Measurements from ENCODE around the gene MACROD2. TPM values are rescaled to one million over a fixed set of nuclear protein-coding genes. Genes with fewer than 3 reads are reported as not detected.

The MACROD2 gene
- polyA plus RNA-seq, 1 donor from 2014 or later, result 23.2 TPM

DNA sequence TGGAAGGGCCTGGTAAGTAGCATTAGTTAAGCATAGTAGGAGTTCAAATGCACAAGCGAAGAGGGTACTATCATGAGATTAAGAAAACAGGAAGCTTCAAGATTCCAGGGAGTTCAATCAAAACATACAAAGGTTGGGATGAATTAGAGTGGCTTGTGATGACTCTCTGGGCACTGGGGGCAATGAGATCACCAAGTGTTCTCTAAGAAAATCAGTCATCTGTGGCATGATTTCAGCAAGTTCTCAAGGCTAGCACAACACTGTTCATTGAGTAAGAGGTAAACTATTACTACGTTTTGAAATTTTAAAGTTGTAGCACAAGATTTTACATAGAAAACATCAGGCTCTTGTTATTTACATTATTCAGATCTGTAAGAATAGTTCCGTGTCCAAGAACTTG, 481.8 kb downstream of the MACROD2 start:
- no peak overlapping the region for H3K9ac ChIP-seq (ENCODE audit: low read length)
- no peaks in the 10 kb centered on the region for H3K9me2 ChIP-seq (ENCODE audit: insufficient read depth, low read length)
- H4K20me1 ChIP-seq (ENCODE audit: insufficient read depth), result no peaks in the 10 kb centered on the region
- H3F3A ChIP-seq (ENCODE audit: insufficient read depth, low read length, poor library complexity, severe bottlenecking), result no peaks in the 10 kb centered on the region
- no peak overlapping the region for H3K4me2 ChIP-seq (ENCODE audit: low read length)
- H3K36me3 ChIP-seq (ENCODE audit: insufficient read depth, low read length), result no peaks in the 10 kb centered on the region
- TF ChIP-seq, protein P1, sequence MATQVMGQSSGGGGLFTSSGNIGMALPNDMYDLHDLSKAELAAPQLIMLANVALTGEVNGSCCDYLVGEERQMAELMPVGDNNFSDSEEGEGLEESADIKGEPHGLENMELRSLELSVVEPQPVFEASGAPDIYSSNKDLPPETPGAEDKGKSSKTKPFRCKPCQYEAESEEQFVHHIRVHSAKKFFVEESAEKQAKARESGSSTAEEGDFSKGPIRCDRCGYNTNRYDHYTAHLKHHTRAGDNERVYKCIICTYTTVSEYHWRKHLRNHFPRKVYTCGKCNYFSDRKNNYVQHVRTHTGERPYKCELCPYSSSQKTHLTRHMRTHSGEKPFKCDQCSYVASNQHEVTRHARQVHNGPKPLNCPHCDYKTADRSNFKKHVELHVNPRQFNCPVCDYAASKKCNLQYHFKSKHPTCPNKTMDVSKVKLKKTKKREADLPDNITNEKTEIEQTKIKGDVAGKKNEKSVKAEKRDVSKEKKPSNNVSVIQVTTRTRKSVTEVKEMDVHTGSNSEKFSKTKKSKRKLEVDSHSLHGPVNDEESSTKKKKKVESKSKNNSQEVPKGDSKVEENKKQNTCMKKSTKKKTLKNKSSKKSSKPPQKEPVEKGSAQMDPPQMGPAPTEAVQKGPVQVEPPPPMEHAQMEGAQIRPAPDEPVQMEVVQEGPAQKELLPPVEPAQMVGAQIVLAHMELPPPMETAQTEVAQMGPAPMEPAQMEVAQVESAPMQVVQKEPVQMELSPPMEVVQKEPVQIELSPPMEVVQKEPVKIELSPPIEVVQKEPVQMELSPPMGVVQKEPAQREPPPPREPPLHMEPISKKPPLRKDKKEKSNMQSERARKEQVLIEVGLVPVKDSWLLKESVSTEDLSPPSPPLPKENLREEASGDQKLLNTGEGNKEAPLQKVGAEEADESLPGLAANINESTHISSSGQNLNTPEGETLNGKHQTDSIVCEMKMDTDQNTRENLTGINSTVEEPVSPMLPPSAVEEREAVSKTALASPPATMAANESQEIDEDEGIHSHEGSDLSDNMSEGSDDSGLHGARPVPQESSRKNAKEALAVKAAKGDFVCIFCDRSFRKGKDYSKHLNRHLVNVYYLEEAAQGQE (IDR thresholded peaks at IDR 0.05; ENCODE audit: borderline replicate concordance), result no peak
- TF ChIP-seq POLR2AphosphoS5 (IDR thresholded peaks at IDR 0.05) (no peak), RAD21 (conservative IDR thresholded peaks at IDR 0.05) (no peak), EZH2 (IDR thresholded peaks at IDR 0.05; ENCODE audit: borderline replicate concordance, insufficient read depth, low read length, poor library complexity, severe bottlenecking) (no peak), MXI1 (conservative IDR thresholded peaks at IDR 0.05; ENCODE audit: poor library complexity, severe bottlenecking) (no peak), EP300 (conservative IDR thresholded peaks at IDR 0.05; ENCODE audit: poor library complexity, severe bottlenecking) (no peak)
- H2AFZ ChIP-seq (ENCODE audit: low read depth, low read length), result no peak overlapping the region
- no peaks in the 10 kb centered on the region for H3K9me3 ChIP-seq (ENCODE audit: low read length)
- H3K27ac ChIP-seq (ENCODE audit: low read length), result no peak overlapping the region
- H3K4me3 ChIP-seq (ENCODE audit: low read length), result no peak overlapping the region
- H3K27me3 ChIP-seq (ENCODE audit: insufficient read depth, low read depth, low read length), result no peaks in the 10 kb centered on the region
- no peaks in the 10 kb centered on the region for H3K79me2 ChIP-seq (replicated peaks; ENCODE audit: insufficient read depth, low read length)

DNA sequence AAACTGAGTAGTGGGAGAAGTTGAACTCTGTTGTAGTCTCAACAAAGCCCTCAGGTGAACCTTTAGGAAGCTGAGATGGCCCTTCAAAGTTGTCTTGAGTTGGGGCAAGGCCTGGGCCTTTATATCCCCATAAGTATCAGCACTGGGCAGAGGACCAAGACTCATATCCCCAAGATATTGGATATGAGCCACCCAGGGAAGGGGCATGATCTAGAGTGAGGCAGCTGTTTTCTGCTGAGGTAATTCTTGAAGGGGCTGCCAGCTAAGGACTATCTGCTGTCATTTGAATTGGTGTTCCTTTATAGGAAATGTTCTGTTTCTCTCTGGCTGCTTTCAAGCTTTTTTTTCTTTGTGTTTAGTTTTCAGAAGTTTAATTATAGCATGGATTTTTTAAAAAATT, 482.8 kb downstream of the MACROD2 start:
- Histone ChIP-seq H3K79me2 (replicated peaks; ENCODE audit: insufficient read depth, low read length) (no peaks in the 10 kb centered on the region), H3K9ac (ENCODE audit: low read length) (no peak overlapping the region), H3K27ac (ENCODE audit: low read length) (no peak overlapping the region), H3K9me3 (ENCODE audit: low read length) (no peaks in the 10 kb centered on the region), H2AFZ (ENCODE audit: low read depth, low read length) (no peak overlapping the region), H3K9me2 (ENCODE audit: insufficient read depth, low read length) (no peaks in the 10 kb centered on the region), H3K4me3 (ENCODE audit: low read length) (no peak overlapping the region), H3K36me3 (ENCODE audit: insufficient read depth, low read length) (no peaks in the 10 kb centered on the region), H4K20me1 (ENCODE audit: insufficient read depth) (no peaks in the 10 kb centered on the region), H3K27me3 (ENCODE audit: insufficient read depth, low read depth, low read length) (no peaks in the 10 kb centered on the region), H3F3A (ENCODE audit: insufficient read depth, low read length, poor library complexity, severe bottlenecking) (no peaks in the 10 kb centered on the region), H3K4me2 (ENCODE audit: low read length) (no peak overlapping the region)
- TF ChIP-seq RAD21 (conservative IDR thresholded peaks at IDR 0.05) (no peak), MXI1 (conservative IDR thresholded peaks at IDR 0.05; ENCODE audit: poor library complexity, severe bottlenecking) (no peak), POLR2AphosphoS5 (IDR thresholded peaks at IDR 0.05) (no peak), EZH2 (IDR thresholded peaks at IDR 0.05; ENCODE audit: borderline replicate concordance, insufficient read depth, low read length, poor library complexity, severe bottlenecking) (no peak), TAF1 (IDR thresholded peaks at IDR 0.05; ENCODE audit: low read depth) (no peak), SMC3 (conservative IDR thresholded peaks at IDR 0.05; ENCODE audit: poor library complexity) (no peak), EP300 (conservative IDR thresholded peaks at IDR 0.05; ENCODE audit: poor library complexity, severe bottlenecking) (no peak)
- TF ChIP-seq, protein P1 (IDR thresholded peaks at IDR 0.05; ENCODE audit: borderline replicate concordance), result no peak
- TF ChIP-seq, protein P2, sequence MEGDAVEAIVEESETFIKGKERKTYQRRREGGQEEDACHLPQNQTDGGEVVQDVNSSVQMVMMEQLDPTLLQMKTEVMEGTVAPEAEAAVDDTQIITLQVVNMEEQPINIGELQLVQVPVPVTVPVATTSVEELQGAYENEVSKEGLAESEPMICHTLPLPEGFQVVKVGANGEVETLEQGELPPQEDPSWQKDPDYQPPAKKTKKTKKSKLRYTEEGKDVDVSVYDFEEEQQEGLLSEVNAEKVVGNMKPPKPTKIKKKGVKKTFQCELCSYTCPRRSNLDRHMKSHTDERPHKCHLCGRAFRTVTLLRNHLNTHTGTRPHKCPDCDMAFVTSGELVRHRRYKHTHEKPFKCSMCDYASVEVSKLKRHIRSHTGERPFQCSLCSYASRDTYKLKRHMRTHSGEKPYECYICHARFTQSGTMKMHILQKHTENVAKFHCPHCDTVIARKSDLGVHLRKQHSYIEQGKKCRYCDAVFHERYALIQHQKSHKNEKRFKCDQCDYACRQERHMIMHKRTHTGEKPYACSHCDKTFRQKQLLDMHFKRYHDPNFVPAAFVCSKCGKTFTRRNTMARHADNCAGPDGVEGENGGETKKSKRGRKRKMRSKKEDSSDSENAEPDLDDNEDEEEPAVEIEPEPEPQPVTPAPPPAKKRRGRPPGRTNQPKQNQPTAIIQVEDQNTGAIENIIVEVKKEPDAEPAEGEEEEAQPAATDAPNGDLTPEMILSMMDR (IDR thresholded peaks at IDR 0.05; ENCODE audit: poor library complexity, severe bottlenecking), result no peak
